Measurements from ENCODE around the gene FOSL2.

DNA sequence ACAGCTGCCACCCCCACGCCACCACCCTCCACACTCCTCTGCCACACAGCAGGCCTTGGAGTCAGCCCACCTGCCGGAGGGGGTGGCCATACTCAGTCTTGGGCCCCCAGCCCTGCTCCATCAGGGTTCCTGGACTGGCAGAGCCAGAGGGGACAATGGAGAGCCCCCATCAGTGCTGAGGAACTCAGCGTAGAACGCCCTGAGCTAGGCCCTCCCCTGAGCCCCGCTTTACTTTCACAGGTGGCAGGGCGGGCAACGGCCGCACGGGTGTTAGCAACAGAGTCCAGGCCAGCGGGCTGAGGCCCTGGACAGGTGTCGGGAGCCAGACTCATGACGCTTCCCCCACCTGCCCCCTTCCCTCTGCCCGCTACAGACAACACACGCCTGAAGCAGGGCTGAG, 47.1 kb downstream of the FOSL2 start:
- TF ChIP-seq, protein P1, sequence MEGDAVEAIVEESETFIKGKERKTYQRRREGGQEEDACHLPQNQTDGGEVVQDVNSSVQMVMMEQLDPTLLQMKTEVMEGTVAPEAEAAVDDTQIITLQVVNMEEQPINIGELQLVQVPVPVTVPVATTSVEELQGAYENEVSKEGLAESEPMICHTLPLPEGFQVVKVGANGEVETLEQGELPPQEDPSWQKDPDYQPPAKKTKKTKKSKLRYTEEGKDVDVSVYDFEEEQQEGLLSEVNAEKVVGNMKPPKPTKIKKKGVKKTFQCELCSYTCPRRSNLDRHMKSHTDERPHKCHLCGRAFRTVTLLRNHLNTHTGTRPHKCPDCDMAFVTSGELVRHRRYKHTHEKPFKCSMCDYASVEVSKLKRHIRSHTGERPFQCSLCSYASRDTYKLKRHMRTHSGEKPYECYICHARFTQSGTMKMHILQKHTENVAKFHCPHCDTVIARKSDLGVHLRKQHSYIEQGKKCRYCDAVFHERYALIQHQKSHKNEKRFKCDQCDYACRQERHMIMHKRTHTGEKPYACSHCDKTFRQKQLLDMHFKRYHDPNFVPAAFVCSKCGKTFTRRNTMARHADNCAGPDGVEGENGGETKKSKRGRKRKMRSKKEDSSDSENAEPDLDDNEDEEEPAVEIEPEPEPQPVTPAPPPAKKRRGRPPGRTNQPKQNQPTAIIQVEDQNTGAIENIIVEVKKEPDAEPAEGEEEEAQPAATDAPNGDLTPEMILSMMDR (IDR thresholded peaks at IDR 0.05), result no peak
- no peak for TF ChIP-seq ZFX (IDR thresholded peaks at IDR 0.05; ENCODE audit: borderline replicate concordance)

All from 22Rv1 (cell line).